Gastrocnemius medialis (tissue), 4 donors: Measurements from ENCODE around the gene NLRP12.

Experiments used
- POLR2A ChIP-seq, 2 donors: fragments of 450-650 bp; IDR thresholded peaks; one replicate each; pipeline ENCODE4 v1.6.1; 2017; ENCODE audit warnings: antibody characterized with exemption in 2 of 2, mild to moderate bottlenecking in 2 of 2, moderate library complexity in 2 of 2
- TF ChIP-seq, protein P1 (sequence below), 5 experiments: fragments of 450-650 bp in 3 of 5; fragments of 200-600 bp in 2 of 5; sonication (generic) in 2 of 5; IDR thresholded peaks in 4 of 5; conservative IDR thresholded peaks in 1 of 5; 1 replicate in 4 of 5; 2 replicates in 1 of 5; pipeline ENCODE4 v1.5.1; 2016 to 2019; ENCODE audit warnings: antibody characterized with exemption in 5 of 5, mild to moderate bottlenecking in 3 of 5, moderate library complexity in 3 of 5

DNA sequence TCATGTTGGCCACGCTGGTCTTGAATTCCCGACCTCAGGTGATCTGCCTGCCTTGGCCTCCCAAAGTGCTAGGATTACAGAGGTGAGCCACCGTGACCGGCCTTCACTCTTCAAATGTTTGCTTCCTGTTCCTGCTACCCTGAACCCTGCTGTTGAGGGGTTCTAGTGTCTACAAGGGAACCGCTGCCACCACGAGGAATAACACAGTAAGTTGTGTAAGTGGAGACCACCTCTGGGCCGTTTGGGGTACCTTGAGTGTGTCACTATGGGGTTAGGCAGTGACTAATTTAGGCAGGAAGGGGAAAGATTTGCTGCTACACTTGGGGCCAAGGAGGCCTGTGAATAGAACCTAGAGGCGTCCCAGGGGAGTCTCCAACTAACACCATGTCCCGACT, 41.4 kb upstream of the NLRP12 start:
- TF ChIP-seq, protein P1, sequence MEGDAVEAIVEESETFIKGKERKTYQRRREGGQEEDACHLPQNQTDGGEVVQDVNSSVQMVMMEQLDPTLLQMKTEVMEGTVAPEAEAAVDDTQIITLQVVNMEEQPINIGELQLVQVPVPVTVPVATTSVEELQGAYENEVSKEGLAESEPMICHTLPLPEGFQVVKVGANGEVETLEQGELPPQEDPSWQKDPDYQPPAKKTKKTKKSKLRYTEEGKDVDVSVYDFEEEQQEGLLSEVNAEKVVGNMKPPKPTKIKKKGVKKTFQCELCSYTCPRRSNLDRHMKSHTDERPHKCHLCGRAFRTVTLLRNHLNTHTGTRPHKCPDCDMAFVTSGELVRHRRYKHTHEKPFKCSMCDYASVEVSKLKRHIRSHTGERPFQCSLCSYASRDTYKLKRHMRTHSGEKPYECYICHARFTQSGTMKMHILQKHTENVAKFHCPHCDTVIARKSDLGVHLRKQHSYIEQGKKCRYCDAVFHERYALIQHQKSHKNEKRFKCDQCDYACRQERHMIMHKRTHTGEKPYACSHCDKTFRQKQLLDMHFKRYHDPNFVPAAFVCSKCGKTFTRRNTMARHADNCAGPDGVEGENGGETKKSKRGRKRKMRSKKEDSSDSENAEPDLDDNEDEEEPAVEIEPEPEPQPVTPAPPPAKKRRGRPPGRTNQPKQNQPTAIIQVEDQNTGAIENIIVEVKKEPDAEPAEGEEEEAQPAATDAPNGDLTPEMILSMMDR (IDR thresholded peaks at IDR 0.05 in 4 of 5, conservative IDR thresholded peaks at IDR 0.05 in 1 of 5), result no peak
- TF ChIP-seq POLR2A (IDR thresholded peaks at IDR 0.05), result no peak
